ENCODE results near the gene U2AF1L4.
A peak's percentile ranks its signal among the peaks of the same experiment; 100 is the strongest.

GRCh38 chr19:35740108-35740422, 5.2 kb downstream of the U2AF1L4 start:
- TF ChIP-seq EZH2 (IDR thresholded peaks at IDR 0.05) (no peak), POLR2AphosphoS5 (IDR thresholded peaks at IDR 0.05; ENCODE audit: borderline replicate concordance, low read depth, low read length) (0 out of 2 replicates have a peak, but pooled peaks have one; percentile 4), FOXP2 (optimal IDR thresholded peaks at IDR 0.05; ENCODE audit: control extremely low read depth, extremely low read length, insufficient read depth) (no peak)
